ENCODE data around the gene NPC1L1. TPM values are rescaled to one million over a fixed set of nuclear protein-coding genes. Genes with fewer than 3 reads are reported as not detected.

NPC1L1 gene
- total and polyA plus RNA-seq, 7 donors = 0.09 to 0.83 (median 0.36) TPM; not detected in 2

DNA sequence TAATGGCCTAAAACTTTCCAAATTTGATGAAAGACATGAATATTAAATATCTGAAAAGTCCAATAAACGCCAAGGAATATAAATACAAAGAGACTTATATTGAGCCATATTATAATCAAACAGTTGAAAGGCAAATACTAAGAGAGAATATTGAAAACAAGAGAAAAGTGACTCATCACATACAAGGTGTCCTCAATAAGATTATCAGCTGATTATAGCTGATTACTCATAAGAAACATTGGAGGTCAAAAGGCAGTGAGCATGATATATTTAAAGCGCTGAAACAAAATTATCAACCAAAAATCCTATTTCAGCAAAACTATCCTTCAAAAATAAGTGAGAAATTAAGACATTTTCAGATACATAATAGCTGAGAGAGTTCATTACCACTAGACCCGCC lies 7.8 kb upstream of the NPC1L1 start:
- Histone ChIP-seq H3K9me3 (no peaks in the 10 kb centered on the region), H3K36me3 (no peaks in the 10 kb centered on the region), H3K4me3 (no peak overlapping the region), H3K27me3 (no peaks in the 10 kb centered on the region), H3K4me1 (no peaks in the 10 kb centered on the region), H3K27ac (no peak overlapping the region)
- intact Hi-C loops (cut with DNase I) = no loop called here
- DNase-seq = no peak
- 89 to 95% methylated on average over 3 of the region's 3 CpGs for WGBS, 2 donors
- TF ChIP-seq POLR2A (IDR thresholded peaks at IDR 0.05) = no peak

DNA sequence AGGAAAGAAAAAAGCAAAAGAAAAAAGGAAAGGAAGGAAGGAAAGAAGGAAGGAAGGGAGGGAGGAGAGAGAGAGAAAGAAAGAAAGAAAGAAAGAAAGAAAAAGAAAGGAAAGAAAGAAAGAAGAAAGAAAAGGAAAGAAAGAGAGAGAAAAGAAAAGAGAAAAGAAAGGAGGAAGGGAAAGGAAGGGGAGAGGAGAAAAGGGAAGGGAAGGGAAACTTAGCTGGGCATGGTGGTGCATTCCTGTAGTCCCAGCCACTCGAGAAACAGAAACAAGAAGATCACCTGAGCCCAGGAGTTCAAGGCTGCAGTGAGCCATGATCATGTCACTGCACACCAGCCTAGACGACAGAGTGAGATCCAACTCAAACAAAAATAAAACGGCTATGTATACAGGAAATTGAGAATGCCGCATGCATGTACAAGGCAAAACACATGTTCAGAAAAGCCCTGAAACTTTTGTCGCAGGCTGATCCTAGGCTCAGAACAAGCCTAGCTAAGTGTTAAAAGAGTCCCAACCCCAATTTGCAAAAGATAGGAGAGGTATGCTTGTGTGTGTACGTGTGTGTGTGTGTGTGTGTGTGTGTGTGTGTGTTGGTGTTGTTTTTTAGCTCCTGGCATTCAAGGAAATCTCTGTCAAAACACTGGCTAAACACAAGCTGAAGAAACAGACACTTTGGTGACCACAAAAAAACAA lies 6.6 kb upstream of the NPC1L1 start:
- 9 to 35% methylated on average over 6 of the region's 6 CpGs for WGBS, 2 donors
- H3K4me1 ChIP-seq = no peaks in the 10 kb centered on the region
- H3K36me3 ChIP-seq = no peaks in the 10 kb centered on the region
- H3K27me3 ChIP-seq = no peaks in the 10 kb centered on the region
- intact Hi-C loops (cut with DNase I) = no loop called here
- TF ChIP-seq EP300 (IDR thresholded peaks at IDR 0.05) (no peak), POLR2A (IDR thresholded peaks at IDR 0.05) (no peak), POLR2AphosphoS5 (IDR thresholded peaks at IDR 0.05) (no peak)
- TF ChIP-seq, protein P1, sequence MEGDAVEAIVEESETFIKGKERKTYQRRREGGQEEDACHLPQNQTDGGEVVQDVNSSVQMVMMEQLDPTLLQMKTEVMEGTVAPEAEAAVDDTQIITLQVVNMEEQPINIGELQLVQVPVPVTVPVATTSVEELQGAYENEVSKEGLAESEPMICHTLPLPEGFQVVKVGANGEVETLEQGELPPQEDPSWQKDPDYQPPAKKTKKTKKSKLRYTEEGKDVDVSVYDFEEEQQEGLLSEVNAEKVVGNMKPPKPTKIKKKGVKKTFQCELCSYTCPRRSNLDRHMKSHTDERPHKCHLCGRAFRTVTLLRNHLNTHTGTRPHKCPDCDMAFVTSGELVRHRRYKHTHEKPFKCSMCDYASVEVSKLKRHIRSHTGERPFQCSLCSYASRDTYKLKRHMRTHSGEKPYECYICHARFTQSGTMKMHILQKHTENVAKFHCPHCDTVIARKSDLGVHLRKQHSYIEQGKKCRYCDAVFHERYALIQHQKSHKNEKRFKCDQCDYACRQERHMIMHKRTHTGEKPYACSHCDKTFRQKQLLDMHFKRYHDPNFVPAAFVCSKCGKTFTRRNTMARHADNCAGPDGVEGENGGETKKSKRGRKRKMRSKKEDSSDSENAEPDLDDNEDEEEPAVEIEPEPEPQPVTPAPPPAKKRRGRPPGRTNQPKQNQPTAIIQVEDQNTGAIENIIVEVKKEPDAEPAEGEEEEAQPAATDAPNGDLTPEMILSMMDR (IDR thresholded peaks at IDR 0.05) = no peak
- DNase-seq = no peak
- H3K27ac ChIP-seq = no peak overlapping the region
- no peak overlapping the region for H3K4me3 ChIP-seq
- H3K9me3 ChIP-seq = no peaks in the 10 kb centered on the region

DNA sequence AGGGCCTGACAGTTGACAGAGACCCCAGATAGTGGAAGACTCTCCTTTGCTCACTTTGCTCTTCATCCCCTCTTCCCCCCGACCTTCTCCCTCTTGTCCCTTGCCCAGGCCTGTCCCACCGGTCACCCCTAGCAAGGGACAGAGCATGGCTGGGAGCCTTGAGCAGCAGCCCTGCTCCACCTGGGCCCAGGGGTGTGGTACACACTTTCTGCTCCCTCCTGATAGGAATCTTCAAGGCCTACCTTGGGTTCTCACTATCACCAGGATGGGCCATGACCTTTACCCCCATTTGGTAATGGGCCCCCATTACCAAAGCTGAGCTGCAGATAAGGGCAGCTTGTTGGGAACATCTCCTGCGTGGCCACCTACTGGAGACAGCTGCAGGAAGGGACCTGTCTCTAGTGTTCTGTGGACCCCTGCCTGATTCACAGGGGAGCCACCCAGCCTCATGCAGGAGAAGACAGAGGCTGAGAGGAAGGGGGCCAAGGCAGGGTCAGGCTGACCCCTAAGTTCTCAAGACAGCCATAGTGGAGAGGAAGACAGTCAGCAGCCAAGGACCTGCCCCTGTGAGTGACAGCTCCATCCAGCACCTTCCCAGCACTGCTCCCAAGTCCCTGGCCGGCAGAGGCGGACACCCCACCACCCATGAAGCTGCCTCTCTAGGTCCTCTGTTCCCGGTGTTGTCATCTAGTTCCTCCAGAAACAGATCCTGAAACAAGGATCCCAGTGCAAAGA lies 913 bp upstream of the NPC1L1 start:
- H3K4me1 ChIP-seq = no peaks in the 10 kb centered on the region
- intact Hi-C loops (cut with DNase I) = no loop called here
- H3K9me3 ChIP-seq = no peaks in the 10 kb centered on the region
- H3K27ac ChIP-seq = no peak overlapping the region
- TF ChIP-seq POLR2A (IDR thresholded peaks at IDR 0.05) = no peak
- TF ChIP-seq POLR2AphosphoS5 (IDR thresholded peaks at IDR 0.05) = no peak
- no peak for TF ChIP-seq EP300 (IDR thresholded peaks at IDR 0.05)
- TF ChIP-seq, protein P1 (IDR thresholded peaks at IDR 0.05) = no peak
- H3K27me3 ChIP-seq = no peaks in the 10 kb centered on the region
- WGBS, 2 donors = 92 to 93% methylated on average over 6 of the region's 6 CpGs
- no peak overlapping the region for H3K4me3 ChIP-seq
- DNase-seq = no peak
- no peaks in the 10 kb centered on the region for H3K36me3 ChIP-seq

DNA sequence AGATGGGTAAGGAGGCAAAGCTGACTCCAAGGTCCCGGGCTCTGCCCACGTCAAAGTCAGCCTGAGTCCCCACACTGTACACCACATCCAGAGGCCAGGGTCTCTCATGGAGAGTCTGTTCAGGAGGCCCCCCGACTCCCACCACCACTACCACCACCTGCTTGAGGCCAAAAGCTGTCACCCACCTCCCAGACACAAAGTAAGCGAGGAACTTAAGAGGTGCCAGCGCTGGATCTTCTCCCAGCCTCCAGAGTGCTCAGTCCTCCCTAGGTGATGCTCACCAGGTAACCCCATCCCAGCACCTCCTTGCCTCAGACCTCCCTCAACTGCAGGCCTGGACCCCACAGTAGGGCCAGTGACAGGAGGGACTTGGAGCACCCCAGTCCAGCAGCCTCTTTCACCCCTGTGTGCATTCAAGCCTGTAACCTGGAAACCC lies 520 bp downstream of the NPC1L1 start:
- TF ChIP-seq POLR2A (IDR thresholded peaks at IDR 0.05) = no peak
- no peak for TF ChIP-seq POLR2AphosphoS5 (IDR thresholded peaks at IDR 0.05)
- TF ChIP-seq, protein P1 (IDR thresholded peaks at IDR 0.05) = no peak
- TF ChIP-seq EP300 (IDR thresholded peaks at IDR 0.05) = no peak
- Histone ChIP-seq H3K27ac (no peak overlapping the region), H3K4me3 (no peak overlapping the region), H3K4me1 (no peaks in the 10 kb centered on the region), H3K9me3 (no peaks in the 10 kb centered on the region), H3K27me3 (no peaks in the 10 kb centered on the region), H3K36me3 (no peaks in the 10 kb centered on the region)
- WGBS, 2 donors = 84 to 86% methylated on average over 5 of the region's 5 CpGs
- intact Hi-C loops (cut with DNase I) = no loop called here
- DNase-seq = no peak

DNA sequence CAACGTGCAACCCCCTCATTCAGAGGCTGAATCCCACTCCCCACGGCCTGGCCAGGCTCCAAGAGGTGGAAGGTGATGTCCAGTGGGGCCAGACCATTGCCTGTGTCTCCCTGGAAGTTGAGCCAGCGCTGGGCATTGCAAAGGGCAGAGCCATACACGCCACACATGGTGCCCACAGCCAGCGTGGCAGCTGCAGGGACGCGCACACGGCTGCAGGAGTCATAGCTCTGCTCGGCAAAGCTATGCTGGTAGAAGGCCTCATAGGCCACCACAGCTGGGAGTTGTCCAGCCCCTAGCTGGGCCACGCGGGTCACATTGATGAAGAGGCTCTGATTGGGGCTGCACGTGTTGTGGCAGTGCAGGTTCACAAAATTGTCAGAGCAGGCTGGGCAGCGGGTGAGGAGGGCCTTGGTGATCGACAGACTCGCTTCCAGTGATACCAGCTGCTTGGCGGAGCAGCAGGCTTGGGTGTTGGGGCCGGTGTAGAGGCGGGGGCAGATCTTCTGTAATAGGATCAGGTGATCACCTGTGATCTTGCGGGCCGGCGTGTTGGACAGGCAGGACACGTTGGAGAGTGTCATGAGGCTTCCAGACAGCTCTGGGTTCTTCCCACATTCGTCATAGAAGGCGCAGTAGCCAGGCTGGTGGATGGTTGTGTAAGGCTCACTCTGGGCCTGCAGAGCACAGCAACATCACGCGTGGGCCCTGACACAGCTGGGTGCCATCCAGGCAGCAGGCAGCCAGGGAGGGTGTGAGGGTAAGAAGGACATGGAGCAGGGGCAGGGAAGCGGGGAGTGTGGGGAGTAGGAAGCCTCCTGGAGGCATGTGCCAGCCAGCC lies 1.2 kb downstream of the NPC1L1 start:
- no peak for TF ChIP-seq POLR2A (IDR thresholded peaks at IDR 0.05)
- no peak for TF ChIP-seq POLR2AphosphoS5 (IDR thresholded peaks at IDR 0.05)
- no peak for TF ChIP-seq EP300 (IDR thresholded peaks at IDR 0.05)
- TF ChIP-seq, protein P1 (IDR thresholded peaks at IDR 0.05) = no peak
- intact Hi-C loops (cut with DNase I) = no loop called here
- 91 to 92% methylated on average over 27 of the region's 27 CpGs for WGBS, 2 donors

More for the DNA sequence above, 1.2 kb downstream of the NPC1L1 start:
- H3K4me1 ChIP-seq = no peaks in the 10 kb centered on the region
- H3K36me3 ChIP-seq = no peaks in the 10 kb centered on the region
- no peaks in the 10 kb centered on the region for H3K9me3 ChIP-seq
- no peak for DNase-seq
- H3K27ac ChIP-seq = no peak overlapping the region
- no peaks in the 10 kb centered on the region for H3K27me3 ChIP-seq
- H3K4me3 ChIP-seq = no peak overlapping the region
